Measurements from ENCODE around the gene NNMT. TPM values are rescaled to one million over a fixed set of nuclear protein-coding genes. Genes with fewer than 3 reads are reported as not detected.

Gene NNMT
- polyA plus RNA-seq, 1 donor (not counting 4 experiments of a cell fraction or from before 2014, with no cell fraction given), result 0.13 TPM

DNA sequence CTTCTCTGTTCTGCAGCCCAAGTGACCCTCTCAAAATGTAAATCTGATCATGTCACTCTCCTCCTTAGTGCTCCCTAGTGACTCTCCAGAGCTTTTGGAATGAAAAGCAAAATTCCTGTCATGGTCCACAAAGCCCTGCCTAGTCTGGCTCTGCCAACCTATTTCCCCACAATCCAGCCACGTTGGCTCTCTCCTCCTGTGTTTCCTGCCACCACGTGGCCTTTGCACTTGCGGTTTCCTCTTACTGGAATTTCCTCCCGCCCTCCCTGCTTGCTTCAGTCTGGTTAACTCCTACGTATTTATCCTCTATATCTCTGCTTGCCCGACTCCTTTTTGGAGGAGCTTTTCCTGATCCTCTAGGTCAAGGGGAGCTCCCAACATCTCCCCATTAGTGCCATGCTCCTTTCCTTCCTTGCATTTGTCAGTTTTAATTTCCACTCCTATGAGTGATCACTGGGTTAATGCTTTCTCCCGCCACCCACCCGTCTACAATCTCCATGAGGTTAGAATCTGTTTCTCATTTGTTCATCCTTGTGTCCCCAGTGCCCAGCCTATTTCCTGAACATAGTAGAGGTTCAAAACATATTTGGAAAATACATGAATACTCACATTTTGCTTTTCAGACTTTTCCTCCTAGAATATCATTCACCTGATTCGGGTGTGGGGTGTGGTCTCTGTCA, 11.5 kb downstream of the NNMT start:
- Histone ChIP-seq H3K36me3 (ENCODE audit: control insufficient read depth in 2 of 2, extremely low read depth in 1 of 2, insufficient read depth in 2 of 2, low read length in 2 of 2) (no peaks in the 10 kb centered on the region), H2AFZ (ENCODE audit: control insufficient read depth, low read length) (no peak overlapping the region), H3K9me3 (ENCODE audit: control insufficient read depth, low read depth, low read length) (no peaks in the 10 kb centered on the region), H3K27me3 (ENCODE audit: control insufficient read depth, extremely low read depth, insufficient read depth, low read length) (no peaks in the 10 kb centered on the region), H4K20me1 (ENCODE audit: control insufficient read depth, extremely low read depth, insufficient read depth, low read length) (no peaks in the 10 kb centered on the region), H3K9me1 (ENCODE audit: control insufficient read depth, extremely low read depth, insufficient read depth, low read length) (no peaks in the 10 kb centered on the region), H3K4me1 (ENCODE audit: control insufficient read depth, extremely low read depth, insufficient read depth, low read length) (no peaks in the 10 kb centered on the region), H3K79me2 (ENCODE audit: control insufficient read depth, insufficient read depth, low read length) (no peaks in the 10 kb centered on the region), H3K27ac (ENCODE audit: control insufficient read depth, insufficient read depth, low read length) (no peak overlapping the region), H3K4me3 (ENCODE audit: control insufficient read depth in 2 of 3, extremely low read depth in 1 of 3, insufficient read depth in 2 of 3, low read depth in 1 of 3, low read length in 3 of 3) (no peak overlapping the region), H3K9ac (ENCODE audit: control insufficient read depth, extremely low read depth, insufficient read depth, low read length) (no peak overlapping the region), H3K4me2 (ENCODE audit: control insufficient read depth, extremely low read depth, insufficient read depth, low read depth, low read length) (no peak overlapping the region)
- DNase-seq (ENCODE audit: low read depth, low spot score) (no peak), FAIRE-seq (no peak)
- dilution Hi-C loops (cut with MboI; ENCODE audit: extremely low pct_ligation_motif_present, low sequenced_read_pairs), result no loop called here
- TF ChIP-seq EZH2 (IDR thresholded peaks at IDR 0.05; ENCODE audit: low read length), result no peak
- TF ChIP-seq, protein P1, sequence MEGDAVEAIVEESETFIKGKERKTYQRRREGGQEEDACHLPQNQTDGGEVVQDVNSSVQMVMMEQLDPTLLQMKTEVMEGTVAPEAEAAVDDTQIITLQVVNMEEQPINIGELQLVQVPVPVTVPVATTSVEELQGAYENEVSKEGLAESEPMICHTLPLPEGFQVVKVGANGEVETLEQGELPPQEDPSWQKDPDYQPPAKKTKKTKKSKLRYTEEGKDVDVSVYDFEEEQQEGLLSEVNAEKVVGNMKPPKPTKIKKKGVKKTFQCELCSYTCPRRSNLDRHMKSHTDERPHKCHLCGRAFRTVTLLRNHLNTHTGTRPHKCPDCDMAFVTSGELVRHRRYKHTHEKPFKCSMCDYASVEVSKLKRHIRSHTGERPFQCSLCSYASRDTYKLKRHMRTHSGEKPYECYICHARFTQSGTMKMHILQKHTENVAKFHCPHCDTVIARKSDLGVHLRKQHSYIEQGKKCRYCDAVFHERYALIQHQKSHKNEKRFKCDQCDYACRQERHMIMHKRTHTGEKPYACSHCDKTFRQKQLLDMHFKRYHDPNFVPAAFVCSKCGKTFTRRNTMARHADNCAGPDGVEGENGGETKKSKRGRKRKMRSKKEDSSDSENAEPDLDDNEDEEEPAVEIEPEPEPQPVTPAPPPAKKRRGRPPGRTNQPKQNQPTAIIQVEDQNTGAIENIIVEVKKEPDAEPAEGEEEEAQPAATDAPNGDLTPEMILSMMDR (optimal IDR thresholded peaks at IDR 0.05 in 1 of 3, IDR thresholded peaks at IDR 0.05 in 1 of 3, conservative IDR thresholded peaks at IDR 0.05 in 1 of 3; ENCODE audit: extremely low read depth in 1 of 3, insufficient read depth in 2 of 3, low read length in 3 of 3), result no peak

DNA sequence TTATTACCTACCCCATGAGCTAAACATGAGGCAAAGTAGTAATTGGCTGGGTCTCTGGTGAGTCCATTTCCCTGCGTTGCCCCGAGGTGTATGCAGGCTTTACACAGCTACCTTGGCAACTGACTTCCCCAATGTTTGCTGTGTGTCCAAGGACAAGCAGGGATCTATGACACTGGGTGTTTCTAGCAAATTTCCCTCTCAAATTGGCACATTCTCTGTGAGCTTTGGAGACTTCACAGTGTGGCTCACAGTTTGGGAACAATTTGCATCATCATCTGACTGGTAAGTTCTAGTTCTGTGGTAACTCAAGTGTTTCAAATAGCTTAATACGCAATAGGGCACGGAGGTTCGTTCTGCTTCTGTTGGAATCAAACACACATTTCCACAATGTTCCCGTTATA, 12.5 kb downstream of the NNMT start:
- FAIRE-seq (no peak), DNase-seq (ENCODE audit: low read depth, low spot score) (no peak)
- no peak overlapping the region for H3K4me2 ChIP-seq (ENCODE audit: control insufficient read depth, extremely low read depth, insufficient read depth, low read depth, low read length)
- TF ChIP-seq, protein P1 (optimal IDR thresholded peaks at IDR 0.05 in 1 of 3, IDR thresholded peaks at IDR 0.05 in 1 of 3, conservative IDR thresholded peaks at IDR 0.05 in 1 of 3; ENCODE audit: extremely low read depth in 1 of 3, insufficient read depth in 2 of 3, low read length in 3 of 3), result no peak
- no peak for TF ChIP-seq EZH2 (IDR thresholded peaks at IDR 0.05; ENCODE audit: low read length)
- no peaks in the 10 kb centered on the region for H3K79me2 ChIP-seq (ENCODE audit: control insufficient read depth, insufficient read depth, low read length)
- no peaks in the 10 kb centered on the region for H3K9me1 ChIP-seq (ENCODE audit: control insufficient read depth, extremely low read depth, insufficient read depth, low read length)
- H3K27me3 ChIP-seq (ENCODE audit: control insufficient read depth, extremely low read depth, insufficient read depth, low read length), result no peaks in the 10 kb centered on the region
- no peak overlapping the region for H2AFZ ChIP-seq (ENCODE audit: control insufficient read depth, low read length)
- H3K27ac ChIP-seq (ENCODE audit: control insufficient read depth, insufficient read depth, low read length), result no peak overlapping the region
- H3K36me3 ChIP-seq (ENCODE audit: control insufficient read depth in 2 of 2, extremely low read depth in 1 of 2, insufficient read depth in 2 of 2, low read length in 2 of 2), result no peaks in the 10 kb centered on the region
- H3K9me3 ChIP-seq (ENCODE audit: control insufficient read depth, low read depth, low read length), result no peaks in the 10 kb centered on the region
- no peaks in the 10 kb centered on the region for H3K4me1 ChIP-seq (ENCODE audit: control insufficient read depth, extremely low read depth, insufficient read depth, low read length)
- H3K9ac ChIP-seq (ENCODE audit: control insufficient read depth, extremely low read depth, insufficient read depth, low read length), result no peak overlapping the region
- dilution Hi-C loops (cut with MboI; ENCODE audit: extremely low pct_ligation_motif_present, low sequenced_read_pairs), result no loop called here
- H4K20me1 ChIP-seq (ENCODE audit: control insufficient read depth, extremely low read depth, insufficient read depth, low read length), result no peaks in the 10 kb centered on the region
- no peak overlapping the region for H3K4me3 ChIP-seq (ENCODE audit: control insufficient read depth in 2 of 3, extremely low read depth in 1 of 3, insufficient read depth in 2 of 3, low read depth in 1 of 3, low read length in 3 of 3)

Measured in keratinocyte (primary cell).